Measurements from ENCODE around the gene STAT5B. TPM values are rescaled to one million over a fixed set of nuclear protein-coding genes. Genes with fewer than 3 reads are reported as not detected.

The STAT5B gene
- total RNA-seq, 1 donor from 2014 or later = 67.9 TPM

GRCh38 chr17:42197564-42198156 lies 78.5 kb downstream of the STAT5B start:
- ATAC-seq (no peak), DNase-seq (no peak)
- Histone ChIP-seq H3K4me3 (no peak overlapping the region), H3K27me3 (ENCODE audit: low read depth) (no peaks in the 10 kb centered on the region), H3K9me3 (no peaks in the 10 kb centered on the region), H3K4me1 (peaks cover 19% of the 10 kb centered on the region), H3K36me3 (peaks cover 31% of the 10 kb centered on the region), H3K27ac (no peak overlapping the region)
- no peak for TF ChIP-seq CTCF (IDR thresholded peaks at IDR 0.05)
- intact Hi-C loops (cut with DNase I) = no loop called here

- ATAC-seq (peak; percentile 93 to 98), DNase-seq (peak; percentile 88)
- no peaks in the 10 kb centered on the region for H3K36me3 ChIP-seq
- peak within 1 kb of the TSS; percentile 91 for H3K27ac ChIP-seq
- intact Hi-C loops (cut with DNase I) = no loop called here
- H3K4me1 ChIP-seq = peaks cover 25% of the 10 kb centered on the region
- no peaks in the 10 kb centered on the region for H3K9me3 ChIP-seq
- H3K27me3 ChIP-seq (ENCODE audit: low read depth) = no peaks in the 10 kb centered on the region
- H3K4me3 ChIP-seq = peak within 1 kb of the TSS; percentile 90
- TF ChIP-seq CTCF (IDR thresholded peaks at IDR 0.05) = no peak
Measured at GRCh38 chr17:42193969-42194899, 82.0 kb downstream of the STAT5B start, which contains the start of gene GHDC. TSS of gene GHDC (minus strand) at chr17:42194494. CDS start at chr17:42193581, 913 bp downstream.

GRCh38 chr17:42193216-42193968 lies 82.8 kb downstream of the STAT5B start:
- TF ChIP-seq CTCF (IDR thresholded peaks at IDR 0.05) = no peak
- peak overlapping the region; percentile 90 for H3K4me3 ChIP-seq
- H3K27ac ChIP-seq = peak overlapping the region; percentile 91

GRCh38 chr17:42192189-42193126 lies 83.7 kb downstream of the STAT5B start:
- Histone ChIP-seq H3K4me1 (peaks cover 25% of the 10 kb centered on the region), H3K27me3 (ENCODE audit: low read depth) (no peaks in the 10 kb centered on the region), H3K36me3 (no peaks in the 10 kb centered on the region), H3K27ac (no peak overlapping the region), H3K4me3 (no peak overlapping the region), H3K9me3 (no peaks in the 10 kb centered on the region)
- intact Hi-C loops (cut with DNase I) = no loop called here
- TF ChIP-seq CTCF (IDR thresholded peaks at IDR 0.05) = no peak
- ATAC-seq (no peak), DNase-seq (no peak)

More at GRCh38 chr17:42193216-42193968, 82.8 kb downstream of the STAT5B start:
- Histone ChIP-seq H3K4me1 (peaks cover 25% of the 10 kb centered on the region), H3K9me3 (no peaks in the 10 kb centered on the region), H3K27me3 (ENCODE audit: low read depth) (no peaks in the 10 kb centered on the region), H3K36me3 (no peaks in the 10 kb centered on the region)
- intact Hi-C loops (cut with DNase I) = no loop called here
- DNase-seq = no peak
- ATAC-seq = no peak
